ENCODE data around the gene BCL6.

Gene BCL6

DNA sequence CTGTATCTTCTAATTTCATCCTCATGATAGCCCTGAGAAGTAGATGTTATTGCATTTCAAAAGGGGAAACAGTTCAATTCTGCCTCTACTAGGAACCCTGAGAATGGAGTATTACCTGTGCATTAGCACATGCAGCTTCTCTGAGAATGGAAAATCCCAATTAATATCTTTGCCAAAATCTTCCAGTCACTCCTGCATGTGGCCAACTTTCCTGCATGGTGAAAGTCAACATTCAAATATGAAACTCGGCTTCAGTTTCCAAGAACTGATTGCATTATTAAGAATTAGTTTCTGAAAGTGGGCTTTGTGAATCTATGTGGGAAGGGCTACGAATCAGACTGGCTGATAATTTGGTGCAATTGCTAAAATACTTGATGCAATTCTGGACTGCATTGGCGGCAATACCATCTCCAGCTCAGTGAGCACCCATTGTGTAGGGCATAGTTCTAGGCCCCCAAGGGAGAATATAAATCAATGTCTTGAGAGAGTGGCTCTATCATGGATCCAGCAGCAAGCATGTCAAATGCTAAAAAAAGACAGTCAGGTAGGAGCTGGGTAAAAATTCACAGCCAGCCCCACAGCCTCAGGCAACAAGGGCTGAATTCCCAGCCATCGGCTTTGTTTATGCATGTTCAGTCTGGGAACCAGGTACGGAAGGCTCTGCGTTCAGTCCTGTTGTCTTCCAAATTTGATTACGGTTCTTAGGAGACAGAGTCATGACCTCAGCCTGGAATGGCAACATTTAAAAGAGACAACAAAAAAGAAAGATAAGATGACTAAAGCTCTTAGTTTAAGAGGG is 18.8 kb upstream of the BCL6 start:
- TF ChIP-seq ZFP30 (CRISPR knock-in tag; IDR thresholded peaks at IDR 0.05), result no peak
- TF ChIP-seq CSDC2 (CRISPR knock-in tag; IDR thresholded peaks at IDR 0.05), result no peak
- no peak for TF ChIP-seq ARNTL (CRISPR knock-in tag; IDR thresholded peaks at IDR 0.05; ENCODE audit: borderline replicate concordance, low read depth)
- TF ChIP-seq ZNF8 (CRISPR knock-in tag; IDR thresholded peaks at IDR 0.05), result no peak
- TF ChIP-seq, protein P1, sequence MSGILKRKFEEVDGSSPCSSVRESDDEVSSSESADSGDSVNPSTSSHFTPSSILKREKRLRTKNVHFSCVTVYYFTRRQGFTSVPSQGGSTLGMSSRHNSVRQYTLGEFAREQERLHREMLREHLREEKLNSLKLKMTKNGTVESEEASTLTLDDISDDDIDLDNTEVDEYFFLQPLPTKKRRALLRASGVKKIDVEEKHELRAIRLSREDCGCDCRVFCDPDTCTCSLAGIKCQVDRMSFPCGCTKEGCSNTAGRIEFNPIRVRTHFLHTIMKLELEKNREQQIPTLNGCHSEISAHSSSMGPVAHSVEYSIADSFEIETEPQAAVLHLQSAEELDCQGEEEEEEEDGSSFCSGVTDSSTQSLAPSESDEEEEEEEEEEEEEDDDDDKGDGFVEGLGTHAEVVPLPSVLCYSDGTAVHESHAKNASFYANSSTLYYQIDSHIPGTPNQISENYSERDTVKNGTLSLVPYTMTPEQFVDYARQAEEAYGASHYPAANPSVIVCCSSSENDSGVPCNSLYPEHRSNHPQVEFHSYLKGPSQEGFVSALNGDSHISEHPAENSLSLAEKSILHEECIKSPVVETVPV (CRISPR knock-in tag; IDR thresholded peaks at IDR 0.05), result no peak
- TF ChIP-seq TCF4 (CRISPR knock-in tag; IDR thresholded peaks at IDR 0.05; ENCODE audit: borderline replicate concordance), result no peak
- TF ChIP-seq ISL1 (CRISPR knock-in tag; IDR thresholded peaks at IDR 0.05), result no peak
- ATAC-seq, result no peak

GRCh38 chr3:187762792-187763191 is 17.5 kb upstream of the BCL6 start:
- ATAC-seq, result no peak
- no peak for TF ChIP-seq ISL1 (CRISPR knock-in tag; IDR thresholded peaks at IDR 0.05)
- no peak for TF ChIP-seq ZNF8 (CRISPR knock-in tag; IDR thresholded peaks at IDR 0.05)
- no peak for TF ChIP-seq ARNTL (CRISPR knock-in tag; IDR thresholded peaks at IDR 0.05; ENCODE audit: borderline replicate concordance, low read depth)
- TF ChIP-seq GLIS3 (CRISPR knock-in tag; IDR thresholded peaks at IDR 0.05), result no peak
- TF ChIP-seq, protein P2, sequence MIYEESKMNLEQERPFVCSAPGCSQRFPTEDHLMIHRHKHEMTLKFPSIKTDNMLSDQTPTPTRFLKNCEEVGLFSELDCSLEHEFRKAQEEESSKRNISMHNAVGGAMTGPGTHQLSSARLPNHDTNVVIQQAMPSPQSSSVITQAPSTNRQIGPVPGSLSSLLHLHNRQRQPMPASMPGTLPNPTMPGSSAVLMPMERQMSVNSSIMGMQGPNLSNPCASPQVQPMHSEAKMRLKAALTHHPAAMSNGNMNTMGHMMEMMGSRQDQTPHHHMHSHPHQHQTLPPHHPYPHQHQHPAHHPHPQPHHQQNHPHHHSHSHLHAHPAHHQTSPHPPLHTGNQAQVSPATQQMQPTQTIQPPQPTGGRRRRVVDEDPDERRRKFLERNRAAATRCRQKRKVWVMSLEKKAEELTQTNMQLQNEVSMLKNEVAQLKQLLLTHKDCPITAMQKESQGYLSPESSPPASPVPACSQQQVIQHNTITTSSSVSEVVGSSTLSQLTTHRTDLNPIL (CRISPR knock-in tag; IDR thresholded peaks at IDR 0.05; ENCODE audit: low read depth), result no peak
- no peak for TF ChIP-seq OSR1 (CRISPR knock-in tag; IDR thresholded peaks at IDR 0.05)
- TF ChIP-seq ZC3H10 (CRISPR knock-in tag; IDR thresholded peaks at IDR 0.05), result no peak
- no peak for TF ChIP-seq ZFP3 (CRISPR knock-in tag; IDR thresholded peaks at IDR 0.05)
- TF ChIP-seq ZNF70 (CRISPR knock-in tag; IDR thresholded peaks at IDR 0.05), result no peak
- TF ChIP-seq PATZ1 (CRISPR knock-in tag; IDR thresholded peaks at IDR 0.05; ENCODE audit: borderline replicate concordance), result no peak
- TF ChIP-seq, protein P1 (CRISPR knock-in tag; IDR thresholded peaks at IDR 0.05), result no peak
- TF ChIP-seq, protein P3, sequence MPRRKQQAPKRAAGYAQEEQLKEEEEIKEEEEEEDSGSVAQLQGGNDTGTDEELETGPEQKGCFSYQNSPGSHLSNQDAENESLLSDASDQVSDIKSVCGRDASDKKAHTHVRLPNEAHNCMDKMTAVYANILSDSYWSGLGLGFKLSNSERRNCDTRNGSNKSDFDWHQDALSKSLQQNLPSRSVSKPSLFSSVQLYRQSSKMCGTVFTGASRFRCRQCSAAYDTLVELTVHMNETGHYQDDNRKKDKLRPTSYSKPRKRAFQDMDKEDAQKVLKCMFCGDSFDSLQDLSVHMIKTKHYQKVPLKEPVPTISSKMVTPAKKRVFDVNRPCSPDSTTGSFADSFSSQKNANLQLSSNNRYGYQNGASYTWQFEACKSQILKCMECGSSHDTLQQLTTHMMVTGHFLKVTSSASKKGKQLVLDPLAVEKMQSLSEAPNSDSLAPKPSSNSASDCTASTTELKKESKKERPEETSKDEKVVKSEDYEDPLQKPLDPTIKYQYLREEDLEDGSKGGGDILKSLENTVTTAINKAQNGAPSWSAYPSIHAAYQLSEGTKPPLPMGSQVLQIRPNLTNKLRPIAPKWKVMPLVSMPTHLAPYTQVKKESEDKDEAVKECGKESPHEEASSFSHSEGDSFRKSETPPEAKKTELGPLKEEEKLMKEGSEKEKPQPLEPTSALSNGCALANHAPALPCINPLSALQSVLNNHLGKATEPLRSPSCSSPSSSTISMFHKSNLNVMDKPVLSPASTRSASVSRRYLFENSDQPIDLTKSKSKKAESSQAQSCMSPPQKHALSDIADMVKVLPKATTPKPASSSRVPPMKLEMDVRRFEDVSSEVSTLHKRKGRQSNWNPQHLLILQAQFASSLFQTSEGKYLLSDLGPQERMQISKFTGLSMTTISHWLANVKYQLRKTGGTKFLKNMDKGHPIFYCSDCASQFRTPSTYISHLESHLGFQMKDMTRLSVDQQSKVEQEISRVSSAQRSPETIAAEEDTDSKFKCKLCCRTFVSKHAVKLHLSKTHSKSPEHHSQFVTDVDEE (CRISPR knock-in tag; IDR thresholded peaks at IDR 0.05), result no peak

- ATAC-seq, result no peak
- TF ChIP-seq OSR1 (CRISPR knock-in tag; IDR thresholded peaks at IDR 0.05) (no peak), ZNF8 (CRISPR knock-in tag; IDR thresholded peaks at IDR 0.05) (no peak), SNAI2 (CRISPR knock-in tag; IDR thresholded peaks at IDR 0.05) (no peak), BACH2 (CRISPR knock-in tag; IDR thresholded peaks at IDR 0.05; ENCODE audit: borderline replicate concordance) (no peak), GLIS3 (CRISPR knock-in tag; IDR thresholded peaks at IDR 0.05) (no peak), ZFP30 (CRISPR knock-in tag; IDR thresholded peaks at IDR 0.05) (no peak), CSDC2 (CRISPR knock-in tag; IDR thresholded peaks at IDR 0.05) (no peak), RARB (CRISPR knock-in tag; IDR thresholded peaks at IDR 0.05) (no peak), ARNTL (CRISPR knock-in tag; IDR thresholded peaks at IDR 0.05; ENCODE audit: borderline replicate concordance, low read depth) (no peak), ZFP3 (CRISPR knock-in tag; IDR thresholded peaks at IDR 0.05) (no peak), TCF4 (CRISPR knock-in tag; IDR thresholded peaks at IDR 0.05; ENCODE audit: borderline replicate concordance) (no peak)
- TF ChIP-seq, protein P1 (CRISPR knock-in tag; IDR thresholded peaks at IDR 0.05), result no peak
- TF ChIP-seq, protein P3 (CRISPR knock-in tag; IDR thresholded peaks at IDR 0.05), result no peak
- TF ChIP-seq, protein P4, sequence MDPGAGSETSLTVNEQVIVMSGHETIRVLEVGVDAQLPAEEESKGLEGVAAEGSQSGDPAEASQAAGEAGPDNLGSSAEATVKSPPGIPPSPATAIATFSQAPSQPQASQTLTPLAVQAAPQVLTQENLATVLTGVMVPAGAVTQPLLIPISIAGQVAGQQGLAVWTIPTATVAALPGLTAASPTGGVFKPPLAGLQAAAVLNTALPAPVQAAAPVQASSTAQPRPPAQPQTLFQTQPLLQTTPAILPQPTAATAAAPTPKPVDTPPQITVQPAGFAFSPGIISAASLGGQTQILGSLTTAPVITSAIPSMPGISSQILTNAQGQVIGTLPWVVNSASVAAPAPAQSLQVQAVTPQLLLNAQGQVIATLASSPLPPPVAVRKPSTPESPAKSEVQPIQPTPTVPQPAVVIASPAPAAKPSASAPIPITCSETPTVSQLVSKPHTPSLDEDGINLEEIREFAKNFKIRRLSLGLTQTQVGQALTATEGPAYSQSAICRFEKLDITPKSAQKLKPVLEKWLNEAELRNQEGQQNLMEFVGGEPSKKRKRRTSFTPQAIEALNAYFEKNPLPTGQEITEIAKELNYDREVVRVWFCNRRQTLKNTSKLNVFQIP (CRISPR knock-in tag; IDR thresholded peaks at IDR 0.05; ENCODE audit: borderline replicate concordance, low read depth), result no peak
These were observed 14.3 kb upstream of the BCL6 start for GRCh38 chr3:187759601-187760000.
